ENCODE measurements around the gene HOXB4. TPM values are rescaled to one million over a fixed set of nuclear protein-coding genes. Genes with fewer than 3 reads are reported as not detected.

Gene HOXB4
- total RNA-seq (2022; extraction: Qiagen RNA extraction; ENCODE audit: low read depth), result 0.07 to 0.13 TPM (median 0.11 TPM) in 4 of 5 replicates, not detected in the other

GRCh38 chr17:48577946-48578615 is at the start of gene HOXB4:
TSS of gene HOXB4 (minus strand) at chr17:48578350. CDS start at chr17:48578319, 31 bp downstream.

GRCh38 chr17:48626245-48627117 is 48.3 kb upstream of the HOXB4 start, which contains the start of gene HOXB9:
TSS of gene HOXB9 (minus strand) at chr17:48626358. CDS start at chr17:48626269, 89 bp downstream.

GRCh38 chr17:48615047-48615962 is 37.2 kb upstream of the HOXB4 start, which contains the start of gene HOXB8:
TSS of gene HOXB8 (minus strand) at chr17:48615292. CDS start at chr17:48614704, 588 bp downstream.

DNA sequence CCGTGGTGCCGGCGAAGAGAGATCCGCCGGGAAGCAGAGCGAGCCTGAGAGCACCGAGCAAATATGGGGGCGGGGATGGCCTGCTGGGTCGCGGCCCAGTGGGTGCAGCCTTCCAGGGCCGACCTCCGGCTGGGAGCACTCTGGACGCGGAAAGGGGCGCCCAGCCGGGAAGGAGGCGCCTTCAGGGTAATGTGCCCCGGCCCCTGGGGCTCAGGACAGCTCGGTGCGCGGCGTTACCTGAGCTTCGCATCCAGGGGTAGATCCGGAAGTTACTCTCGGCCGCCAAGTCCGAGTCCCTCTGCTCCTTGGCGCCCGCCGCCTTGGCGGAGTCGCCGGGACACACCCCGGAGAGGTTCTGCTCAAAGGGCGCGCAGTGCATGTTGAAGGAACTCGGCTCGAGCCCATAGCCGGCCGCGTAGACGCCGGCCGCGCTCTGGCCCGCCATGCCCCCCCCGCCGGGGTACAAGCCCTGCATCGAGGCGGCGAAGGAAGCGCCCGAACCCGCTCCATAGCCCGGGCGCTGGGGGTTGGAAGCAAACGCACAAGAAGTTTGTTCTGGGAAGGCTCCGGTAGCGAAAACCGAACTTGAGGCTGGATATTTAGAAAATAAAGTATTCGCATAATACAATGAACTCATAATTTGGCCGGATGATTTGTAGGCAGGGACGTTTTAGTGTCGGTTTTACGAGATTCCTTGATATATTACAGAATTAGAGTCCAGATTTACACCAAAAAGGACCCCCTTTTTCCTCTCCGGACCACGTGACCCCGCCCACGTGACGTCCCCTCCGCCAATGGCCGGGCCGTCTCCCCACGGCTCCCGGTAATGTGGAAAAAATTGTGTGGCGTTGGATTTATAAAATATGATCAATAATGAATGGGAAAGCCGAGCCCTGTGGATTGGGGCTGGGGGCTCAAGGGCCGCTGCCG is 32.4 kb upstream of the HOXB4 start, which contains the start of gene HOXB7:
HOXB7 (minus strand) TSS at position 736 of the 930 bp plus-strand sequence; CDS start at position 637, 99 bp downstream.

GRCh38 chr17:48604770-48605329 is 26.7 kb upstream of the HOXB4 start, which contains the start of gene HOXB6:
TSS of gene HOXB6 (minus strand) at chr17:48604986. CDS start at chr17:48598150, 6,836 bp downstream.

DNA sequence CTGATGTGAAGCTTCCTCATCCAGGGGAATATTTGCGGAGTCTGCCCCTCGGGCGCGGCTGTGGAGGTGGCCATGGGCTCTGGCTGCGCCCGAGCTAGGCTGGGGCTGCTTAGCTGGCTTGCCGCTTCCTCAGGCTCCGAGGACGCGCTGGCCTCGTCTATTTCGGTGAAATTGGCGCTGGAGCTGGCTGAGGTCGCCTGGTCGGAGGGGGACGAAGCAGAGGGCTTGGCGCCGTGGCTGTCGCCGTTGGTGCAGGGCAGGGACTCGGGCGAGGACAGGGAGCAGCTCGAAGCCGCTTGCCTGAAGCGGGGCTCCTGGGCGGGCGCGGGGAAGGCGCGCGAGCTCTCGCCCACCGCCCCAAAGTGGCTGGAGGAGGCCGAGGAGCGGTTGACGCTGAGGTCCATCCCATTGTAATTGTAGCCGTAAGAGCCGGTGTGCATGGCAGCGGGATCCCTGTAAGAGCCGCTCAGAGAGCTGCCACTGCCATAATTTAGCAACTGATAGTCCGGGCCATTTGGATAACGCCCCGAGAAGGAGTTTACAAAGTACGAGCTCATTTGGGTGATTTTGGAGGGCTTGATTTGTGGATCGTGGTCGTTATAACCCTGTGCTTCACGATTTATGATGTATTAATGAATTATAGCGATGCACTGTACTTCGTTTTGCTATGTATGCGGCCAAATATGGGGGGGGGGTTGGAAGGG is 15.1 kb upstream of the HOXB4 start, which contains the start of gene HOXB5:
HOXB5 (minus strand) TSS at position 654 of the 704 bp plus-strand sequence; CDS start at position 557, 97 bp downstream.

GRCh38 chr17:48589831-48590606 is 11.9 kb upstream of the HOXB4 start, which contains the start of gene HOXB3:
TSS of gene HOXB3 (minus strand) at chr17:48590241. CDS start at chr17:48552474, 37,767 bp downstream.

GRCh38 chr17:48545022-48545375 is 33.2 kb downstream of the HOXB4 start, which contains the start of gene HOXB2:
TSS of gene HOXB2 (minus strand) at chr17:48545109. CDS start at chr17:48544911, 198 bp downstream.

GRCh38 chr17:48530887-48531272 is 47.3 kb downstream of the HOXB4 start, which contains the start of gene HOXB1:
TSS of gene HOXB1 (minus strand) at chr17:48531011. CDS start at chr17:48530904, 107 bp downstream.

Other genes starting within 250 kb of the HOXB4 start
- not detected in 5 replicates for gene SKAP1, start 148.1 kb downstream of the HOXB4 start, total RNA-seq (2022; extraction: Qiagen RNA extraction; ENCODE audit: low read depth)
- gene HOXB1, start 47.3 kb downstream of the HOXB4 start, total RNA-seq (2022; extraction: Qiagen RNA extraction; ENCODE audit: low read depth), result not detected in 5 replicates
- 0.32 to 1.0 TPM (median 0.43 TPM) in 5 replicates for gene HOXB2, start 33.2 kb downstream of the HOXB4 start, total RNA-seq (2022; extraction: Qiagen RNA extraction; ENCODE audit: low read depth)
- gene HOXB3, start 11.9 kb upstream of the HOXB4 start, total RNA-seq (2022; extraction: Qiagen RNA extraction; ENCODE audit: low read depth), result 4.6 to 6.5 TPM (median 5.2 TPM) in 5 replicates
- 1.7 to 2.5 TPM (median 2.2 TPM) in 5 replicates for gene HOXB5, start 15.4 kb upstream of the HOXB4 start, total RNA-seq (2022; extraction: Qiagen RNA extraction; ENCODE audit: low read depth)
- 3.5 to 6.3 TPM (median 5.4 TPM) in 5 replicates for gene HOXB6, start 26.6 kb upstream of the HOXB4 start, total RNA-seq (2022; extraction: Qiagen RNA extraction; ENCODE audit: low read depth)
- 29.6 to 32.2 TPM (median 30.8 TPM) in 5 replicates for gene HOXB7, start 32.7 kb upstream of the HOXB4 start, total RNA-seq (2022; extraction: Qiagen RNA extraction; ENCODE audit: low read depth)
- 6.9 to 8.8 TPM (median 8.2 TPM) in 5 replicates for gene HOXB8, start 36.9 kb upstream of the HOXB4 start, total RNA-seq (2022; extraction: Qiagen RNA extraction; ENCODE audit: low read depth)
- 7.2 to 7.5 TPM (median 7.3 TPM) in 5 replicates for gene HOXB9, start 48.0 kb upstream of the HOXB4 start, total RNA-seq (2022; extraction: Qiagen RNA extraction; ENCODE audit: low read depth)
- gene PRAC1, start 144.2 kb upstream of the HOXB4 start, total RNA-seq (2022; extraction: Qiagen RNA extraction; ENCODE audit: low read depth), result not detected in 5 replicates
- not detected in 5 replicates for gene PRAC2, start 144.8 kb upstream of the HOXB4 start, total RNA-seq (2022; extraction: Qiagen RNA extraction; ENCODE audit: low read depth)
- gene HOXB13, start 150.4 kb upstream of the HOXB4 start, total RNA-seq (2022; extraction: Qiagen RNA extraction; ENCODE audit: low read depth), result 1.8 to 2.3 TPM (median 2.1 TPM) in 5 replicates
- gene TTLL6, start 238.9 kb upstream of the HOXB4 start, total RNA-seq (2022; extraction: Qiagen RNA extraction; ENCODE audit: low read depth), result 0.74 to 1.3 TPM (median 0.95 TPM) in 5 replicates